GM23248 (cell line): ENCODE results near the gene ITGA8.

Experiments
- EZH2 ChIP-seq: fragments of 200-600 bp; sonication (generic); IDR thresholded peaks from 2 replicates; pipeline ENCODE4 v1.6.1; 2018; ENCODE audit warnings: antibody characterized with exemption, mild to moderate bottlenecking; ENCODE audit not compliant: insufficient read depth, poor library complexity, severe bottlenecking
- EZH2phosphoT487 ChIP-seq: fragments of 200-600 bp; sonication (generic); IDR thresholded peaks from 2 replicates; pipeline ENCODE4 v1.6.1; 2018; ENCODE audit warnings: antibody characterized with exemption, moderate library complexity, mild to moderate bottlenecking, low read depth; ENCODE audit not compliant: insufficient read depth

GRCh38 chr10:15652757-15653156 is 67.0 kb downstream of the ITGA8 start:
- TF ChIP-seq EZH2 = no peak
- TF ChIP-seq EZH2phosphoT487 = no peak
